RKO (cell line): Measurements from ENCODE around the gene SETD5.
A peak's percentile ranks its signal among the peaks of the same experiment; 100 is the strongest.

Experiments
- DNase-seq: peaks from one replicate; pipeline ENCODE4 v3.0.0-alpha.2; 2016; ENCODE audit warnings: low spot score

Gene SETD5

GRCh38 chr3:9387322-9387655 lies 10.1 kb upstream of the SETD5 start:
- DNase-seq: no peak

GRCh38 chr3:9388142-9388541 lies 9.3 kb upstream of the SETD5 start:
- DNase-seq: no peak

GRCh38 chr3:9388562-9389272 lies 8.7 kb upstream of the SETD5 start:
- DNase-seq: no peak

GRCh38 chr3:9390265-9390888 lies 7.0 kb upstream of the SETD5 start:
- no peak for DNase-seq

GRCh38 chr3:9392041-9392440 lies 5.4 kb upstream of the SETD5 start:
- DNase-seq: no peak

GRCh38 chr3:9395570-9396300 lies 1.7 kb upstream of the SETD5 start:
- DNase-seq: peak; percentile 35

- DNase-seq: peak; percentile 92
Observed at GRCh38 chr3:9396301-9396631, 1.1 kb upstream of the SETD5 start.

GRCh38 chr3:9396632-9397331 lies 633 bp upstream of the SETD5 start:
- peak; percentile 98 for DNase-seq

- DNase-seq: peak; percentile 61
Observed at GRCh38 chr3:9397906-9398699, 688 bp downstream of the SETD5 start.

- DNase-seq: peak; percentile 73
Observed at GRCh38 chr3:9398700-9399336, 1.4 kb downstream of the SETD5 start.

GRCh38 chr3:9399337-9399703 lies 1.9 kb downstream of the SETD5 start:
- peak; percentile 45 for DNase-seq

GRCh38 chr3:9399746-9400145 lies 2.3 kb downstream of the SETD5 start:
- DNase-seq: peak; percentile 96

- peak; percentile 58 for DNase-seq
Observed at GRCh38 chr3:9400616-9401015, 3.2 kb downstream of the SETD5 start.

- DNase-seq: no peak
Observed at GRCh38 chr3:9401986-9402385, 4.6 kb downstream of the SETD5 start.

GRCh38 chr3:9402410-9403228 lies 5.2 kb downstream of the SETD5 start:
- DNase-seq: no peak

- no peak for DNase-seq
Observed at GRCh38 chr3:9403463-9403862, 6.0 kb downstream of the SETD5 start.

- no peak for DNase-seq
Observed at GRCh38 chr3:9404680-9405079, 7.3 kb downstream of the SETD5 start.

- no peak for DNase-seq
Observed at GRCh38 chr3:9405756-9406155, 8.3 kb downstream of the SETD5 start.

- DNase-seq: no peak
Observed at GRCh38 chr3:9406856-9407626, 9.6 kb downstream of the SETD5 start.

- DNase-seq: no peak
Observed at GRCh38 chr3:9408061-9408460, 10.6 kb downstream of the SETD5 start.
